ENCODE measurements around the gene ATP5IF1. TPM values are rescaled to one million over a fixed set of nuclear protein-coding genes. Genes with fewer than 3 reads are reported as not detected.

ATP5IF1 gene
- total RNA-seq, 1 experiment from 2014 or later: 353 TPM

- no peak for DNase-seq (ENCODE audit: low read depth)
These were observed 865 bp downstream of the ATP5IF1 start for GRCh38 chr1:28236656-28237322.

- DNase-seq (ENCODE audit: low read depth): no peak
These were observed 3.1 kb downstream of the ATP5IF1 start for GRCh38 chr1:28239004-28239403.

- no peak for DNase-seq (ENCODE audit: low read depth)
These were observed 4.1 kb downstream of the ATP5IF1 start for GRCh38 chr1:28240024-28240423.

GRCh38 chr1:28241638-28242241 lies 5.8 kb downstream of the ATP5IF1 start:
- DNase-seq (ENCODE audit: low read depth): no peak

GRCh38 chr1:28243685-28244311 lies 7.9 kb downstream of the ATP5IF1 start:
- no peak for DNase-seq (ENCODE audit: low read depth)

- no peak for DNase-seq (ENCODE audit: low read depth)
These were observed 8.8 kb downstream of the ATP5IF1 start for GRCh38 chr1:28244549-28245251.

- no peak for DNase-seq (ENCODE audit: low read depth)
These were observed 10.5 kb downstream of the ATP5IF1 start for GRCh38 chr1:28246427-28246832.

- DNase-seq (ENCODE audit: low read depth): no peak
These were observed 11.8 kb downstream of the ATP5IF1 start for GRCh38 chr1:28247612-28248272.

- peak; percentile 72 for DNase-seq (ENCODE audit: low read depth)
These were observed 12.5 kb downstream of the ATP5IF1 start for GRCh38 chr1:28248273-28249012.

- peak; percentile 54 for DNase-seq (ENCODE audit: low read depth)
These were observed 13.3 kb downstream of the ATP5IF1 start for GRCh38 chr1:28249013-28249865.

- DNase-seq (ENCODE audit: low read depth): no peak
These were observed 14.0 kb downstream of the ATP5IF1 start for GRCh38 chr1:28249866-28250295.

GRCh38 chr1:28256197-28256827 lies 20.4 kb downstream of the ATP5IF1 start:
- no peak for DNase-seq (ENCODE audit: low read depth)

GRCh38 chr1:28257736-28258135 lies 21.8 kb downstream of the ATP5IF1 start:
- no peak for DNase-seq (ENCODE audit: low read depth)

- DNase-seq (ENCODE audit: low read depth): no peak
These were observed 22.8 kb downstream of the ATP5IF1 start for GRCh38 chr1:28258628-28259251.

GRCh38 chr1:28259252-28259933 lies 23.5 kb downstream of the ATP5IF1 start, which contains the start of gene SESN2:
Gene SESN2, plus strand, starts transcription at chr1:28259518. Its CDS starts 330 bp downstream, at chr1:28259848.
- peak; percentile 98 for DNase-seq (ENCODE audit: low read depth)

- peak; percentile 82 for DNase-seq (ENCODE audit: low read depth)
These were observed 24.2 kb downstream of the ATP5IF1 start for GRCh38 chr1:28259934-28260802.

- no peak for DNase-seq (ENCODE audit: low read depth)
These were observed 24.9 kb downstream of the ATP5IF1 start for GRCh38 chr1:28260803-28261174.

- no peak for DNase-seq (ENCODE audit: low read depth)
These were observed 29.0 kb downstream of the ATP5IF1 start for GRCh38 chr1:28264897-28265296.

Measured in RPMI7951 (cell line).